Fibroblast of skin of back (primary cell): ENCODE data around the gene RBM20.

Source experiments
- DNase-seq: peaks from one replicate; pipeline ENCODE4 v3.0.0-alpha.2; 2013

Gene RBM20

GRCh38 chr10:110789604-110790433 is 145.7 kb downstream of the RBM20 start:
- no peak for DNase-seq

GRCh38 chr10:110790913-110791506 is 146.9 kb downstream of the RBM20 start:
- DNase-seq, result no peak

- DNase-seq, result no peak
These were observed 147.5 kb downstream of the RBM20 start for GRCh38 chr10:110791541-110792073.

GRCh38 chr10:110792476-110793125 is 148.5 kb downstream of the RBM20 start:
- DNase-seq, result no peak

- DNase-seq, result no peak
These were observed 149.1 kb downstream of the RBM20 start for GRCh38 chr10:110793128-110793812.

GRCh38 chr10:110793886-110794285 is 149.8 kb downstream of the RBM20 start:
- DNase-seq, result peak; percentile 29

GRCh38 chr10:110794808-110795207 is 150.7 kb downstream of the RBM20 start:
- no peak for DNase-seq

- no peak for DNase-seq
These were observed 153.3 kb downstream of the RBM20 start for GRCh38 chr10:110797416-110797815.

GRCh38 chr10:110798340-110798739 is 154.2 kb downstream of the RBM20 start:
- DNase-seq, result no peak

GRCh38 chr10:110802090-110802489 is 158.0 kb downstream of the RBM20 start:
- peak; percentile 33 for DNase-seq

GRCh38 chr10:110802551-110803238 is 158.6 kb downstream of the RBM20 start:
- DNase-seq, result peak; percentile 54

- no peak for DNase-seq
These were observed 159.2 kb downstream of the RBM20 start for GRCh38 chr10:110803239-110803749.

GRCh38 chr10:110803830-110804338 is 159.7 kb downstream of the RBM20 start:
- peak; percentile 50 for DNase-seq

- no peak for DNase-seq
These were observed 160.2 kb downstream of the RBM20 start for GRCh38 chr10:110804376-110804775.

GRCh38 chr10:110805292-110805691 is 161.2 kb downstream of the RBM20 start:
- no peak for DNase-seq

GRCh38 chr10:110806335-110806734 is 162.2 kb downstream of the RBM20 start:
- DNase-seq, result no peak

- no peak for DNase-seq
These were observed 164.0 kb downstream of the RBM20 start for GRCh38 chr10:110808123-110808522.

- DNase-seq, result no peak
These were observed 164.5 kb downstream of the RBM20 start for GRCh38 chr10:110808615-110809014.

GRCh38 chr10:110810625-110811024 is 166.5 kb downstream of the RBM20 start:
- no peak for DNase-seq

- no peak for DNase-seq
These were observed 167.8 kb downstream of the RBM20 start for GRCh38 chr10:110811791-110812581.

GRCh38 chr10:110812583-110812982 is 168.4 kb downstream of the RBM20 start:
- no peak for DNase-seq
